Measurements from ENCODE around the gene GLYR1. TPM values are rescaled to one million over a fixed set of nuclear protein-coding genes. Genes with fewer than 3 reads are reported as not detected.

The GLYR1 gene
- total and polyA plus RNA-seq, 7 donors = 28.6 to 74.1 (median 60.3) TPM

DNA sequence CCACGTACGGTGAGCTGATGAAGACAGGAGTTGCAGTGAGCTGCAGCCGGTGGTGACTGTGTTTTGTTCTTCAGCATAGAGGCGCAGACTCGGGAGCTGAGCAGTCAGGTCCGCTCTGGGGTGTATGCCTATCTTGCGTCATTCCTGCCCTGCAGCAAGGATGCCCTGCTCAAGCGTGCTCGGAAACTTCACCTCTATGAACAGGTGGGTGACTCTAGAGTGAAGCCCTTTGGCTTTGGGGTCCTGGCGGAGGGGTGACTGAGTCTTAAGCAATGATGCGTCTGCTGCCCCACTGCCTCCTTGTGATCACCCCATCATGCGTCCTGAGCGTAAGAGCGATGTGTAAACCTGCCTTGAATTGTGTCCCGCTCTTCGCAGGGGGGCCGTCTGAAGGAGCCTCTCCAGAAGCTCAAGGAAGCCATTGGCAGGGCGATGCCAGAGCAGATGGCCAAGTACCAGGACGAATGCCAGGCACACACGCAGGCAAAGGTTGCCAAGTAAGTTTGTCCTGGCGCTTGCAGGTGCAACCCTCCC lies 23.1 kb upstream of the GLYR1 start:
- Histone ChIP-seq H3K27me3 (ENCODE audit: insufficient read depth in 3 of 3, low read length in 2 of 3) (no peaks in the 10 kb centered on the region), H3K9me3 (no peaks in the 10 kb centered on the region), H3K36me3 (ENCODE audit: insufficient read depth in 1 of 2, low read depth in 1 of 2) (peaks cover 12 to 64% of the 10 kb centered on the region in 2 donors), H3K4me1 (peaks cover 9% of the 10 kb centered on the region), H3K4me3 (no peak overlapping the region), H3K27ac (no peak overlapping the region)
- TF ChIP-seq, protein P1, sequence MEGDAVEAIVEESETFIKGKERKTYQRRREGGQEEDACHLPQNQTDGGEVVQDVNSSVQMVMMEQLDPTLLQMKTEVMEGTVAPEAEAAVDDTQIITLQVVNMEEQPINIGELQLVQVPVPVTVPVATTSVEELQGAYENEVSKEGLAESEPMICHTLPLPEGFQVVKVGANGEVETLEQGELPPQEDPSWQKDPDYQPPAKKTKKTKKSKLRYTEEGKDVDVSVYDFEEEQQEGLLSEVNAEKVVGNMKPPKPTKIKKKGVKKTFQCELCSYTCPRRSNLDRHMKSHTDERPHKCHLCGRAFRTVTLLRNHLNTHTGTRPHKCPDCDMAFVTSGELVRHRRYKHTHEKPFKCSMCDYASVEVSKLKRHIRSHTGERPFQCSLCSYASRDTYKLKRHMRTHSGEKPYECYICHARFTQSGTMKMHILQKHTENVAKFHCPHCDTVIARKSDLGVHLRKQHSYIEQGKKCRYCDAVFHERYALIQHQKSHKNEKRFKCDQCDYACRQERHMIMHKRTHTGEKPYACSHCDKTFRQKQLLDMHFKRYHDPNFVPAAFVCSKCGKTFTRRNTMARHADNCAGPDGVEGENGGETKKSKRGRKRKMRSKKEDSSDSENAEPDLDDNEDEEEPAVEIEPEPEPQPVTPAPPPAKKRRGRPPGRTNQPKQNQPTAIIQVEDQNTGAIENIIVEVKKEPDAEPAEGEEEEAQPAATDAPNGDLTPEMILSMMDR (IDR thresholded peaks at IDR 0.05) = no peak
- ATAC-seq (peak in 3 of 4 donors; percentile 75 to 83 (median 79)), DNase-seq (peak in 1 of 2 donors; percentile 78)
- intact Hi-C loops (cut with DNase I) = no loop called here
- WGBS, 3 donors = 63 to 87% (median 72%) methylated on average over 21 of the region's 21 CpGs

DNA sequence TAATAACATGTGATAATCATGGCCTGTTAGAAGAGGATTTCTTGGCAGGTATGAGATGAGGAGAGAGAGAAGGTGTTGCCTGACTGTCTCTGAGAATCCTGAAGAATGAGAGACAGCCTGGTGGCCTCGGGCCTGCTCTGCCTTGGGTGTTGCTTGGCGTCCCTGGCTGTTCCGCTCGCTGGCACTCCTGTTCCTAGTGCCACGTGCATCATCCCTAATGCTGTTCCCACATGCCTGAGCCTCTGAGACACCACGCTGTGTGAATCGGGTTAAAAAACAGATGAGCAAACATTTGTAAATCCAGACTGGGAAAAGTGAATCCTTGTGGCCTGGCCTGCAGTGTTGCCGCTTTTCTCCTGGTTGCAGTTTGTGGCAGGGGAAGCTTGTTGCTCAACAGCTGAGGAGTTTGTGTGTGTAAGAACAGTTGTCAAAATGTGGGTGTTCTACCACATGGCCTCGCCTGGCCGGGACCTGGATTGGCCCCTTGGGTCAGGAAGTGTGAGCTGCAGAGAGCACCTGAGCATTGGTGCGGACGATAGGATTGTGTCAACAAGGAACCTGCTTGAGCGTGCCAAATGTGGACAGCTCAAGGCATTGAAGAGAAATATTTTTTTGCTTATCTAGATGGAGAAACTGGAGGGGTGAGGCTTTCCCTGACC lies 22.2 kb upstream of the GLYR1 start:
- H3K27me3 ChIP-seq (ENCODE audit: insufficient read depth in 3 of 3, low read length in 2 of 3) = no peaks in the 10 kb centered on the region
- peak in 2 of 4 donors; percentile 23 to 26 for ATAC-seq
- intact Hi-C loops (cut with DNase I) = no loop called here
- TF ChIP-seq, protein P1 (IDR thresholded peaks at IDR 0.05) = no peak
- H3K4me3 ChIP-seq = no peak overlapping the region
- no peak for DNase-seq
- H3K4me1 ChIP-seq = peaks cover 9% of the 10 kb centered on the region
- no peak overlapping the region for H3K27ac ChIP-seq
- H3K9me3 ChIP-seq = no peaks in the 10 kb centered on the region
- peaks cover 8 to 55% of the 10 kb centered on the region in 2 donors for H3K36me3 ChIP-seq (ENCODE audit: insufficient read depth in 1 of 2, low read depth in 1 of 2)
- 79 to 93% (median 84%) methylated on average over 13 of the region's 13 CpGs for WGBS, 3 donors

DNA sequence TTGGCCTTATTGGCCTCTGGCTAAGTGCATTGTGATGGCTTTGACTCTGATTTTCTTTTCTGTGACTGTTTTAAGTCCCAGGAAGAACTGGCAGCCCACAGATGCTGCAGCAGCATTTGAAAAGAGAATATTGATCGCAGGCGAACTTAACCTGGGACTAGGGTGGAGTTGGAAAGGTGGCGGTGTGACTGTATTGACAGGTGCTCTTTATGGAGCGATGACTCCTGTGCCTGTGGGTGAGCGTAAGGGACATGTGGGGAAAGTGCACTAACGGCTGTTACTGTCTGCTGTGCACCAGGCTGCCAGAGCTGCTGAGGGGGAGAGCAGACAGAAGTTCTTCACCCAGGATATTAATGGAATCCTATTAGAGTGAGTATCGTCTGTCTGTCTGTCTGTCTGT lies 21.4 kb upstream of the GLYR1 start:
- intact Hi-C loops (cut with DNase I) = no loop called here
- no peak overlapping the region for H3K27ac ChIP-seq
- no peaks in the 10 kb centered on the region for H3K9me3 ChIP-seq
- peaks cover 4 to 48% of the 10 kb centered on the region in 2 donors for H3K36me3 ChIP-seq (ENCODE audit: insufficient read depth in 1 of 2, low read depth in 1 of 2)
- DNase-seq (no peak), ATAC-seq (peak in 2 of 4 donors; percentile 47 to 58)
- TF ChIP-seq, protein P1 (IDR thresholded peaks at IDR 0.05) = no peak
- WGBS, 3 donors = 84 to 97% (median 87%) methylated on average over 7 of the region's 7 CpGs
- no peak overlapping the region for H3K4me3 ChIP-seq
- peaks cover 17% of the 10 kb centered on the region for H3K4me1 ChIP-seq
- no peaks in the 10 kb centered on the region for H3K27me3 ChIP-seq (ENCODE audit: insufficient read depth in 3 of 3, low read length in 2 of 3)

DNA sequence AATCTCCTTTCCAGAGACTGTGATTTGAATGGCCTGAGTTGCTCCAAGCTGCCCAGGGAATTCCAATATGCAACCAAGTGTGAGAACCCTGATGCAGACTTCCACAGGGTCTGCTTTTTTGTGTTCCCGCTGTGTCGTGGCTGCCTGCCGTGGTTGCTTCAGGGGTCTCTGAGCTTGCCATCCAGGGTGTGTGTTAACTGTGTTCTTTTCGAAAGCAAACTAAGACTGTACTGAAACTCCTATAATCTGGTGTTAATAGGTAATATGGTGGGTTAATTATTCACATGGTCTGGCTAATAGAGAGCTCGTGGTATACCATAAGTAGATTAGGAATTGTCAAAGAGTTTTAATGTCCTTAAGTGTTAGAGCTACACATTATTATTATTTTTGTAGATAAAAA lies 20.9 kb upstream of the GLYR1 start:
- peaks cover under 1 to 43% of the 10 kb centered on the region in 2 donors for H3K36me3 ChIP-seq (ENCODE audit: insufficient read depth in 1 of 2, low read depth in 1 of 2)
- intact Hi-C loops (cut with DNase I) = no loop called here
- no peaks in the 10 kb centered on the region for H3K27me3 ChIP-seq (ENCODE audit: insufficient read depth in 3 of 3, low read length in 2 of 3)
- ATAC-seq (no peak), DNase-seq (no peak)
- 91 to 98% (median 93%) methylated on average over 5 of the region's 5 CpGs for WGBS, 3 donors
- H3K27ac ChIP-seq = no peak overlapping the region
- H3K4me1 ChIP-seq = peaks cover 22% of the 10 kb centered on the region
- H3K9me3 ChIP-seq = no peaks in the 10 kb centered on the region
- H3K4me3 ChIP-seq = no peak overlapping the region
- TF ChIP-seq, protein P1 (IDR thresholded peaks at IDR 0.05) = no peak

Measured in psoas muscle (tissue), 8 donors.